ENCODE measurements around the gene SEPHS2. TPM values are rescaled to one million over a fixed set of nuclear protein-coding genes. Genes with fewer than 3 reads are reported as not detected.

SEPHS2 gene
- total RNA-seq, 2 experiments from 2014 or later = 51.8 to 54.0 TPM

GRCh38 chr16:30407102-30407803 lies 38.4 kb downstream of the SEPHS2 start, which contains the start of gene ZNF771:
Gene ZNF771 (plus strand): TSS chr16:30407606. CDS start chr16:30408054, 448 bp downstream.
- ATAC-seq (peak; percentile 89), DNase-seq (peak; percentile 95)
- Mint-ChIP-seq H3K4me3 (peak within 1 kb of the TSS; percentile 93), H3K27me3 (no peaks in the 10 kb centered on the region), H3K27ac (peak within 1 kb of the TSS; percentile 98), H3K36me3 (ENCODE audit: low read depth) (peaks cover 14% of the 10 kb centered on the region), H3K9me3 (no peaks in the 10 kb centered on the region), H3K4me1 (ENCODE audit: low read depth) (peaks cover 28% of the 10 kb centered on the region)
- TF ChIP-seq CTCF (IDR thresholded peaks at IDR 0.05) = no peak
- intact Hi-C loops (cut with micrococcal nuclease) = loop anchor here (5.0 kb wide), 1 partner anchor 35 kb away; the partner anchor contains the start of genes MYL11 and TBC1D10B
- ChIA-PET CTCF (interaction anchor here (0.6 to 5.0 kb wide), 14 partner anchors 8 to 315 kb away, joined by 3 to 51 read pairs (median 6); partner anchors contain the start of genes CD2BP2, DCTPP1, SEPTIN1 and TBX6), POLR2A (interaction anchor here (0.6 to 4.2 kb wide), 16 partner anchors 9 to 314 kb away, joined by 3 to 38 read pairs (median 4); partner anchors contain the start of genes CD2BP2, DCTPP1, MAPK3 and SEPTIN1)

- no peak for TF ChIP-seq CTCF (IDR thresholded peaks at IDR 0.05)
- H3K9me3 Mint-ChIP-seq = no peaks in the 10 kb centered on the region
- peak overlapping the region; percentile 98 for H3K27ac Mint-ChIP-seq
- H3K4me1 Mint-ChIP-seq (ENCODE audit: low read depth) = peaks cover 25% of the 10 kb centered on the region
- H3K4me3 Mint-ChIP-seq = peak overlapping the region; percentile 93
- DNase-seq (no peak), ATAC-seq (peak; percentile 17)
- intact Hi-C loops (cut with micrococcal nuclease) = loop anchor here (5.0 kb wide), 1 partner anchor 34 kb away; the partner anchor contains the start of genes MYL11 and TBC1D10B
- peaks cover 9% of the 10 kb centered on the region for H3K36me3 Mint-ChIP-seq (ENCODE audit: low read depth)
- ChIA-PET POLR2A (interaction anchor here (0.7 to 4.2 kb wide), 12 partner anchors 8 to 283 kb away, joined by 3 to 38 read pairs (median 5); partner anchors contain the start of genes CD2BP2, MAPK3, SEPTIN1 and ZNF48), CTCF (interaction anchor here (0.6 to 5.0 kb wide), 11 partner anchors 8 to 315 kb away, joined by 3 to 51 read pairs (median 5); partner anchors contain the start of genes CD2BP2, DCTPP1, SEPTIN1 and TBX6)
- no peaks in the 10 kb centered on the region for H3K27me3 Mint-ChIP-seq
Observed at GRCh38 chr16:30406795-30407101, 38.9 kb downstream of the SEPHS2 start.

GRCh38 chr16:30401768-30402425 lies 43.8 kb downstream of the SEPHS2 start:
- ChIA-PET POLR2A (interaction anchor here (1.0 to 1.3 kb wide), 2 partner anchors 31 to 338 kb away, joined by 3 to 4 read pairs; no protein-coding TSS in a partner anchor), CTCF (interaction anchor here (1.1 to 1.6 kb wide), 3 partner anchors 16 to 214 kb away, joined by 3 to 6 read pairs (median 3); no protein-coding TSS in a partner anchor)
- H3K36me3 Mint-ChIP-seq (ENCODE audit: low read depth) = peaks cover 23% of the 10 kb centered on the region
- no peak for TF ChIP-seq CTCF (IDR thresholded peaks at IDR 0.05)
- peaks cover 42% of the 10 kb centered on the region for H3K4me1 Mint-ChIP-seq (ENCODE audit: low read depth)
- H3K4me3 Mint-ChIP-seq = peak overlapping the region; percentile 4
- H3K9me3 Mint-ChIP-seq = no peaks in the 10 kb centered on the region
- DNase-seq (no peak), ATAC-seq (no peak)
- peak overlapping the region; percentile 3 for H3K27ac Mint-ChIP-seq
- intact Hi-C loops (cut with micrococcal nuclease) = no loop called here
- H3K27me3 Mint-ChIP-seq = no peaks in the 10 kb centered on the region

DNA sequence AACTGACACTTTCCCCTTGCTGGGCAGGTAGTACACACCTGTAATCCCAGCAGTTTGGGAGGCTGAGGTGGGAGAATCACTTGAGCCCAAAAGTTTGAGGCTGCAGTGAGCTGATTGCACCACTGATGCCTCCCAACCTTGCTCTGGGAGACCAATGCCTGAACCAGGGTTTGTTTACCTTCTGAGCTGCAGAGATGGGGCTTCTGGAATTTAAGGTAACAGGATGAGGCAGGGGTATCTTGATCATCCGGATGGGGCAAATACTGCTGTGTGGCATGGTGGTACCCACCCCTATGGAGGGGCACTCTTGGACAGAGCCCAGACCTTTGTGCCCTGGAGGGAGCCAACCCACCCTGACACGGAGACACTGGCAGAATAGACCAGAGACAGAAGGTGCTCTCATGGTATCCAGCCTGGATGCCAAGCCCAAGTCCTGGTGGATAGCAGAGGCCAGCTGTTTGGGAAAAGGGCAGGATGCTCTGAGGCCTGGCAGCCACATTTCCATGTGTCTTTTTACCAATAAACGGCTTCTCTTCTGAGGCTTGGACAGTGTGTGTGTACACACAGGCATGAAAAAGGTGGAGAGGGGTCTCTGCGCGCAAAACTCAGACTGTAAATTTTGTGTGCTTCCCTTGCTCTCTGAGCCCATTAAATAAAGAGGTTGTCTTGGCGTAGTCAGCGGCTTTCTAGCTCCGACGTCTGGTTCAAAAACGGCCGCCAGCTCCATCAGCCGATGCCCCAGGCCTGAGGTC lies 46.1 kb downstream of the SEPHS2 start:
- H3K4me1 Mint-ChIP-seq (ENCODE audit: low read depth) = peaks cover 43% of the 10 kb centered on the region
- intact Hi-C loops (cut with micrococcal nuclease) = no loop called here
- no peak for TF ChIP-seq CTCF (IDR thresholded peaks at IDR 0.05)
- peak overlapping the region; percentile 87 for H3K27ac Mint-ChIP-seq
- H3K9me3 Mint-ChIP-seq = no peaks in the 10 kb centered on the region
- DNase-seq (no peak), ATAC-seq (no peak)
- no peaks in the 10 kb centered on the region for H3K27me3 Mint-ChIP-seq
- peak overlapping the region; percentile 84 for H3K4me3 Mint-ChIP-seq
- CTCF ChIA-PET = interaction anchor here (1.6 to 4.3 kb wide), 2 partner anchors 9 to 29 kb away, joined by 4 to 29 read pairs; partner anchors contain the start of gene ZNF771
- POLR2A ChIA-PET = interaction anchor here (1.1 to 2.4 kb wide), 6 partner anchors 8 to 186 kb away, joined by 3 to 16 read pairs (median 3); partner anchors contain the start of genes ZNF771 and ZNF785
- peaks cover 28% of the 10 kb centered on the region for H3K36me3 Mint-ChIP-seq (ENCODE audit: low read depth)

All from activated CD8-positive, alpha-beta T cell treated with anti-CD3 and anti-CD28 coated beads for 36 hours (primary cell).